Endothelial cell of umbilical vein (primary cell): ENCODE measurements around the gene CELF1. TPM values are rescaled to one million over a fixed set of nuclear protein-coding genes. Genes with fewer than 3 reads are reported as not detected.

Experiments used
- BruUV-seq: library from RNA; stranded (reverse); fragments of 400-500 nt; replicated peaks from 2 replicates; lab custom pipeline; 2021; lab: Mats Ljungman, UMichigan
- CTCF ChIA-PET: fragments of 300-600, 350-600 bp; sonication (Branson Sonifier 250); formaldehyde crosslinking; loops from one replicate; lab custom pipeline; 2021; ENCODE audit warnings: antibody characterized with exemption, inconsistent platforms; lab: Charles Lee
- POLR2A ChIA-PET: fragments of 300-600, 350-600 bp; sonication (Branson Sonifier 250); formaldehyde crosslinking; loops from one replicate; lab custom pipeline; 2021; ENCODE audit warnings: antibody characterized with exemption, inconsistent platforms; lab: Charles Lee
- DNase-seq: peaks from one replicate; pipeline ENCODE4 v3.0.0-alpha.2; 2011; ENCODE audit warnings: low read depth, low spot score
- FAIRE-seq: peaks from 2 replicates; lab custom pipeline; 2011; peaks lifted over from hg19 to GRCh38; lab: Jason Lieb, UNC
- H2AFZ ChIP-seq: 2 replicates; pipeline ENCODE4 v1.6.0; 2012; ENCODE audit warnings: low read depth, low read length, control low read depth, inconsistent platforms
- H3K27ac ChIP-seq: 2 replicates; pipeline ENCODE4 v1.5.1; 2011; ENCODE audit warnings: low read depth, mild to moderate bottlenecking, control low read depth, low read length, moderate library complexity; ENCODE audit not compliant: insufficient read depth
- H3K27me3 ChIP-seq, 2 experiments: 2 replicates each; pipeline versions ENCODE4 v1.6.0 to v1.6.1; 2011; ENCODE audit warnings: low read length in 2 of 2, mixed read lengths in 1 of 2; ENCODE audit not compliant: control insufficient read depth in 2 of 2, insufficient read depth in 2 of 2
- H3K36me3 ChIP-seq, 2 experiments: 2 replicates in 1 of 2; 3 replicates in 1 of 2; pipeline ENCODE4 v1.5.1; 2011; ENCODE audit warnings: low read length in 2 of 2, mild to moderate bottlenecking in 1 of 2, moderate library complexity in 1 of 2; ENCODE audit not compliant: control insufficient read depth in 2 of 2, insufficient read depth in 2 of 2; ENCODE audit errors: extremely low read depth in 1 of 2
- H3K4me1 ChIP-seq: 3 replicates; pipeline ENCODE4 v1.5.1; 2011; ENCODE audit warnings: mild to moderate bottlenecking, low read length; ENCODE audit not compliant: control insufficient read depth, insufficient read depth; ENCODE audit errors: extremely low read depth
- H3K4me2 ChIP-seq: 2 replicates; pipeline ENCODE4 v1.6.1; 2011; ENCODE audit warnings: low read length, control low read depth, mixed read lengths; ENCODE audit not compliant: insufficient read depth
- H3K4me3 ChIP-seq, 3 experiments: fragments of 200-600 bp in 1 of 3; sonication (generic), shearing (Covaris generic) in 1 of 3; replicated peaks in 1 of 3; 2 replicates each; pipeline ENCODE4 v1.5.1; 2011 to 2016; ENCODE audit warnings: control low read depth in 3 of 3, low read length in 3 of 3, mild to moderate bottlenecking in 2 of 3, inconsistent platforms in 1 of 3, low read depth in 1 of 3, moderate library complexity in 1 of 3; ENCODE audit not compliant: insufficient read depth in 1 of 3
- H3K79me2 ChIP-seq: 2 replicates; pipeline ENCODE4 v1.6.0; 2012; ENCODE audit warnings: low read length, inconsistent platforms; ENCODE audit not compliant: control insufficient read depth, insufficient read depth
- H3K9ac ChIP-seq: replicated peaks from 2 replicates; pipeline ENCODE3; 2011; ENCODE audit warnings: low read length, control low read depth; ENCODE audit not compliant: insufficient read depth; ENCODE audit errors: extremely low read depth
- H3K9me1 ChIP-seq: replicated peaks from 3 replicates; pipeline ENCODE4 v1.6.0; 2011; ENCODE audit warnings: mild to moderate bottlenecking, low read length; ENCODE audit not compliant: control insufficient read depth, insufficient read depth; ENCODE audit errors: extremely low read depth
- H3K9me3 ChIP-seq: replicated peaks from 2 replicates; pipeline ENCODE4 v1.5.1; 2012; ENCODE audit warnings: low read length, inconsistent platforms; ENCODE audit not compliant: control insufficient read depth, insufficient read depth
- H4K20me1 ChIP-seq: replicated peaks from 2 replicates; pipeline ENCODE3; 2011; ENCODE audit warnings: mild to moderate bottlenecking, low read length; ENCODE audit not compliant: control insufficient read depth, insufficient read depth; ENCODE audit errors: extremely low read depth
- EZH2 ChIP-seq: IDR thresholded peaks from 2 replicates; pipeline ENCODE4 v1.6.1; 2012; ENCODE audit warnings: borderline replicate concordance, low read depth, mild to moderate bottlenecking, moderate library complexity, low read length, inconsistent platforms; ENCODE audit not compliant: severe bottlenecking
- FOS ChIP-seq: IDR thresholded peaks from 2 replicates; pipeline ENCODE4 v1.6.1; 2011; ENCODE audit warnings: mild to moderate bottlenecking, low read length, moderate library complexity, borderline replicate concordance; ENCODE audit not compliant: insufficient read depth
- GATA2 ChIP-seq: IDR thresholded peaks from 2 replicates; pipeline ENCODE4 v1.7.0; 2011; ENCODE audit warnings: low read depth, mild to moderate bottlenecking, moderate library complexity, mixed read lengths, low read length; ENCODE audit not compliant: insufficient read length, insufficient read depth
- JUN ChIP-seq: IDR thresholded peaks from 2 replicates; pipeline ENCODE4 v1.6.1; 2011; ENCODE audit warnings: borderline replicate concordance, low read depth; ENCODE audit not compliant: insufficient read length, insufficient read depth
- MAX ChIP-seq: IDR thresholded peaks from 2 replicates; pipeline ENCODE4 v1.6.1; 2011; ENCODE audit not compliant: insufficient read depth, insufficient read length
- MYC ChIP-seq: IDR thresholded peaks from one replicate; pipeline ENCODE4 v1.6.1; 2011; ENCODE audit warnings: mild to moderate bottlenecking, low read depth, low read length
- POLR2A ChIP-seq: IDR thresholded peaks from 2 replicates; pipeline ENCODE4 v1.6.1; 2012; ENCODE audit warnings: low read depth, mild to moderate bottlenecking, control low read depth, low read length
- POLR2AphosphoS5 ChIP-seq: IDR thresholded peaks from 2 replicates; pipeline ENCODE4 v1.6.1; 2012; ENCODE audit warnings: low read depth, mild to moderate bottlenecking, control low read depth, low read length, moderate library complexity; ENCODE audit not compliant: insufficient read depth
- dilution Hi-C: fragments of 300-500 bp; cut with MboI; formaldehyde crosslinking; loops from one replicate; pipeline ENCODE4 v1.15.0; 2019; ENCODE audit warnings: low sequenced_read_pairs; ENCODE audit not compliant: extremely low pct_ligation_motif_present
- intact Hi-C: fragments of 100-400 bp; cut with micrococcal nuclease; formaldehyde crosslinking; loops from one replicate; pipeline ENCODE4 v1.10.0; 2022
- polyA plus RNA-seq, 4 experiments: library from polyadenylated mRNA; depleted of rRNA in 3 of 4; stranded (reverse) in 3 of 4; unstranded in 1 of 4; fragments of >200 nt; gene quantifications; 2 replicates each; pipeline versions ENCODE4 v1.2.1 to v1.2.3, GENCODE V29; 2011 to 2012; ENCODE audit warnings: missing spikeins in 1 of 4
- total RNA-seq: library from RNA; stranded (reverse); gene quantifications from 2 replicates; pipeline ENCODE4 v1.2.3, GENCODE V29; 2021
- TF ChIP-seq, protein P1 (sequence below), 2 donors: IDR thresholded peaks; 1 replicate in 1 of 2; 2 replicates in 1 of 2; pipeline ENCODE4 v1.5.1; 2011; ENCODE audit warnings: low read length in 2 of 2, mild to moderate bottlenecking in 2 of 2, moderate library complexity in 2 of 2, control low read depth in 1 of 2, inconsistent platforms in 1 of 2, low read depth in 1 of 2; ENCODE audit not compliant: insufficient read depth in 1 of 2; ENCODE audit errors: extremely low read depth in 1 of 2

Gene CELF1
- total and polyA plus RNA-seq, 2 donors (not counting 3 experiments of a cell fraction or from before 2014, with no cell fraction given), result 66.3 to 120 TPM

DNA sequence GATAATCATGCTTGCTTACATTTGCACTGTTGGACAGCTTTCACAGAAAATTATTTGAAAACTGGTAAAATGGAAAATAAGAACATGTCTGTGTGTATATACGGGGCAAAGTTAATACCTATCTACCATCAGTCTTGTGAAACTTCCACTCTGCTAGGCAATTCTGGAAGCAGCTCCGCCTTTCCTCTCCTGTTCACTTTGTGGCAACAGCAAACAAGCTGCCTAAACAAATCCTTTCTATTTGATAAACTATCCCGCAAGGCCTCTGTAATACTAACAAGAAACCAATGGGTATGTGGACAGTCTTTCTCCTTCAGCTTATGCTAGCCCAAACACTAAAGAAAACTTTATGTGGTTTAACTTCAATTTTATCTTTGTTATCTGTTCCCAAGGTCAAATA is 64.8 kb downstream of the CELF1 start:
- FAIRE-seq (no peak), DNase-seq (no peak)
- BruUV-seq, result no TSS peak
- H3K9me1 ChIP-seq, result peaks cover 4% of the 10 kb centered on the region
- dilution Hi-C loops (no loop called here), intact Hi-C loops (no loop called here)
- H3K27ac ChIP-seq, result no peak overlapping the region
- no peaks in the 10 kb centered on the region for H4K20me1 ChIP-seq
- H2AFZ ChIP-seq, result no peak overlapping the region
- CTCF ChIA-PET, result interaction anchor here (0.6 to 1.1 kb wide), 5 partner anchors 10 to 46 kb away, joined by 3 to 5 read pairs (median 3); no protein-coding TSS in a partner anchor
- peaks cover 23 to 30% of the 10 kb centered on the region in 2 experiments for H3K36me3 ChIP-seq
- no peak for TF ChIP-seq FOS
- no peak for TF ChIP-seq POLR2A
- no peak for TF ChIP-seq EZH2
- TF ChIP-seq POLR2AphosphoS5, result no peak
- no peak for TF ChIP-seq MAX
- TF ChIP-seq JUN, result no peak
- no peak for TF ChIP-seq MYC
- TF ChIP-seq GATA2, result no peak
- TF ChIP-seq, protein P1, sequence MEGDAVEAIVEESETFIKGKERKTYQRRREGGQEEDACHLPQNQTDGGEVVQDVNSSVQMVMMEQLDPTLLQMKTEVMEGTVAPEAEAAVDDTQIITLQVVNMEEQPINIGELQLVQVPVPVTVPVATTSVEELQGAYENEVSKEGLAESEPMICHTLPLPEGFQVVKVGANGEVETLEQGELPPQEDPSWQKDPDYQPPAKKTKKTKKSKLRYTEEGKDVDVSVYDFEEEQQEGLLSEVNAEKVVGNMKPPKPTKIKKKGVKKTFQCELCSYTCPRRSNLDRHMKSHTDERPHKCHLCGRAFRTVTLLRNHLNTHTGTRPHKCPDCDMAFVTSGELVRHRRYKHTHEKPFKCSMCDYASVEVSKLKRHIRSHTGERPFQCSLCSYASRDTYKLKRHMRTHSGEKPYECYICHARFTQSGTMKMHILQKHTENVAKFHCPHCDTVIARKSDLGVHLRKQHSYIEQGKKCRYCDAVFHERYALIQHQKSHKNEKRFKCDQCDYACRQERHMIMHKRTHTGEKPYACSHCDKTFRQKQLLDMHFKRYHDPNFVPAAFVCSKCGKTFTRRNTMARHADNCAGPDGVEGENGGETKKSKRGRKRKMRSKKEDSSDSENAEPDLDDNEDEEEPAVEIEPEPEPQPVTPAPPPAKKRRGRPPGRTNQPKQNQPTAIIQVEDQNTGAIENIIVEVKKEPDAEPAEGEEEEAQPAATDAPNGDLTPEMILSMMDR (IDR thresholded peaks at IDR 0.05; ENCODE audit: extremely low read depth in 1 of 2, insufficient read depth in 1 of 2, low read depth in 1 of 2, low read length in 2 of 2), result no peak
- no peaks in the 10 kb centered on the region for H3K4me1 ChIP-seq
- H3K4me3 ChIP-seq, result no peak overlapping the region
- no peak overlapping the region for H3K4me2 ChIP-seq
- H3K79me2 ChIP-seq, result peaks cover 35% of the 10 kb centered on the region
- no peak overlapping the region for H3K9ac ChIP-seq
- no peaks in the 10 kb centered on the region for H3K27me3 ChIP-seq
- H3K9me3 ChIP-seq, result no peaks in the 10 kb centered on the region
- POLR2A ChIA-PET, result interaction anchor here (0.6 kb wide), 1 partner anchor 108 kb away, joined by 4 read pairs; no protein-coding TSS in a partner anchor
